BLaER1 treated with 17β-estradiol and CSF1 and Interleukin-3, amounts not matched to agents 10 nM and 100 nM (cell line): ENCODE results near the gene APC2.
"Not testable (repeated sequence)": the region's sequence is repeated elsewhere in the genome, so short reads cannot be mapped to it uniquely, and the experiment has no call there.

Experiments
- H3K27ac ChIP-seq, 11 experiments: shearing (Covaris generic); formaldehyde crosslinking; 2 replicates each; pipeline ENCODE4 v1.8.1; 2022
- H3K27me3 ChIP-seq, 11 experiments: shearing (Covaris generic); formaldehyde crosslinking; 2 replicates each; pipeline ENCODE4 v1.8.1; 2022
- H3K36me3 ChIP-seq, 11 experiments: shearing (Covaris generic); formaldehyde crosslinking; 2 replicates each; pipeline ENCODE4 v1.8.1; 2022
- H3K4me1 ChIP-seq, 10 experiments: shearing (Covaris generic); formaldehyde crosslinking; 2 replicates each; pipeline ENCODE4 v1.8.1; 2022
- H3K4me2 ChIP-seq, 11 experiments: shearing (Covaris generic); formaldehyde crosslinking; 2 replicates each; pipeline ENCODE4 v1.8.1; 2022
- H3K4me3 ChIP-seq, 10 experiments: shearing (Covaris generic); formaldehyde crosslinking; 2 replicates each; pipeline ENCODE4 v1.8.1; 2022
- H3K9ac ChIP-seq, 11 experiments: shearing (Covaris generic); formaldehyde crosslinking; 2 replicates each; pipeline ENCODE4 v1.8.1; 2022
- H3K9me3 ChIP-seq, 11 experiments: shearing (Covaris generic); formaldehyde crosslinking; replicated peaks in 1 of 11; 2 replicates each; pipeline ENCODE4 v1.8.1; 2022
- H4K20me1 ChIP-seq, 11 experiments: shearing (Covaris generic); formaldehyde crosslinking; 2 replicates each; pipeline ENCODE4 v1.8.1; 2022
- Cebpa-rat ChIP-seq, 11 experiments: shearing (Covaris generic); IDR thresholded peaks; 2 replicates each; pipeline ENCODE4 v1.8.1; 2022

Gene APC2

GRCh38 chr19:1471515-1472160 lies 21.7 kb downstream of the APC2 start:
- Histone ChIP-seq H3K9ac (peak overlapping the region in 9 of 11 experiments; percentile 16 to 67 (median 54); a peak in 12 of 22 replicates), H3K27me3 (peaks cover 66 to 81% (median 73%) of the 10 kb centered on the region in 11 experiments)

DNA sequence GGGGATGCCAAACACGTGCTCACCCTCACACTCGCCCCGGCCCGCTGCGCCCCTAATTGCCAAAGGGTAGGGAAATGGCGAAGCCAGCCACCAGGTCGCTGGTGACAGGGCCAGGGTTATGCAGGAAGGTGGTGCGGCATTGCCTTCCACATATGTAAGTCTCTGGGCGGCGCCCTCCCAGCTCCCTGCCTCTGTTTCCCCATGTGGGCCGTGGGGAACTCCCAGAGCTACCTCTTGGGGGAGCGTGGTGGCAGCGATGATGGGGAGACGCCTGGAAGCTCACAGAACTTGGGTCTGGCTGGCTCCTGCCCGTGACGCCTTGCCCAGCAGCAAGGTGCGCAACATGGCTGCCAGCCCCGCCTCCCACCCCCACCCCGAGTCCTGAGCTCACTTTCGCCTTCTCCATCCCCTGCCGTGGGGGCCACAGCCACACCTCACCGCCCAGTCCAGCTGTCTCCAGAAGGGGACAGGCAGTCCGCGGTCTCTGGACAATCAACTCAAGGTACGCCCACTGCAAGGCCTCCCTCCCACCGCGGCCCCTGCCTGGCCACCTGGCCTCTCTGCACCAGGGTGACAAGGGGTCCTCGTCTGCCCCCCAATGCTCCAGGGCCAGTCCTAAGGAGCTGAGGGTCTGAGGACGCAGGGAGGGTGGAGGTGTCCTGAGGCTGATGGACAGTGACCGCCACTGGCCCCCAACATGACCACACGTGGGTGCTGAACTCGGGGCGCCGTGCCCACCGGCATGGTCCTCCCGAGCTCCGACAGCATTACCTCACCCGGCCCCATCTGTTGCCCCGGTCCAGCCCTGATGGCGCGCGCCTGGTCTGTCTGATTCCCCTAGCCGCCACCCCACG lies 22.5 kb downstream of the APC2 start:
- Histone ChIP-seq H3K9me3 (no peaks in the 10 kb centered on the region), H3K4me3 (no peak overlapping the region), H3K4me2 (peak overlapping the region; percentile 91 to 99 (median 98)), H3K27me3 (peaks cover 58 to 72% (median 64%) of the 10 kb centered on the region in 11 experiments), H3K27ac (no peak overlapping the region), H4K20me1 (peaks cover 99 to 100% (median 100%) of the 10 kb centered on the region in 11 experiments), H3K36me3 (peaks cover 21 to 42% (median 38%) of the 10 kb centered on the region in 11 experiments; a peak in 21 of 22 replicates), H3K4me1 (peaks cover 48 to 70% (median 60%) of the 10 kb centered on the region in 10 experiments), H3K9ac (peak overlapping the region in 4 of 11 experiments; percentile 28 to 60 (median 44); a peak in 5 of 22 replicates)
- TF ChIP-seq Cebpa-rat (IDR thresholded peaks at IDR 0.05), result no peak

More at GRCh38 chr19:1471515-1472160, 21.7 kb downstream of the APC2 start:
- H3K4me2 ChIP-seq, result peak overlapping the region; percentile 91 to 99 (median 98)
- peaks cover 43 to 65% (median 55%) of the 10 kb centered on the region in 10 experiments for H3K4me1 ChIP-seq
- H3K36me3 ChIP-seq, result peaks cover 16 to 37% (median 31%) of the 10 kb centered on the region in 11 experiments; a peak in 21 of 22 replicates
- no peaks in the 10 kb centered on the region for H3K9me3 ChIP-seq
- peak overlapping the region; percentile 49 to 67 (median 58); a peak in 19 of 20 replicates for H3K4me3 ChIP-seq
- no peak for TF ChIP-seq Cebpa-rat (IDR thresholded peaks at IDR 0.05)
- H3K27ac ChIP-seq, result no peak overlapping the region
- peaks cover 100% of the 10 kb centered on the region in 11 experiments for H4K20me1 ChIP-seq

GRCh38 chr19:1473085-1473851 lies 23.3 kb downstream of the APC2 start:
- H3K27me3 ChIP-seq, result peaks cover 50 to 64% (median 56%) of the 10 kb centered on the region in 11 experiments
- H3K4me2 ChIP-seq, result peak overlapping the region in 3 of 11 experiments; percentile 9 to 98 (median 91); a peak in 3 of 22 replicates
- H3K27ac ChIP-seq, result no peak overlapping the region

DNA sequence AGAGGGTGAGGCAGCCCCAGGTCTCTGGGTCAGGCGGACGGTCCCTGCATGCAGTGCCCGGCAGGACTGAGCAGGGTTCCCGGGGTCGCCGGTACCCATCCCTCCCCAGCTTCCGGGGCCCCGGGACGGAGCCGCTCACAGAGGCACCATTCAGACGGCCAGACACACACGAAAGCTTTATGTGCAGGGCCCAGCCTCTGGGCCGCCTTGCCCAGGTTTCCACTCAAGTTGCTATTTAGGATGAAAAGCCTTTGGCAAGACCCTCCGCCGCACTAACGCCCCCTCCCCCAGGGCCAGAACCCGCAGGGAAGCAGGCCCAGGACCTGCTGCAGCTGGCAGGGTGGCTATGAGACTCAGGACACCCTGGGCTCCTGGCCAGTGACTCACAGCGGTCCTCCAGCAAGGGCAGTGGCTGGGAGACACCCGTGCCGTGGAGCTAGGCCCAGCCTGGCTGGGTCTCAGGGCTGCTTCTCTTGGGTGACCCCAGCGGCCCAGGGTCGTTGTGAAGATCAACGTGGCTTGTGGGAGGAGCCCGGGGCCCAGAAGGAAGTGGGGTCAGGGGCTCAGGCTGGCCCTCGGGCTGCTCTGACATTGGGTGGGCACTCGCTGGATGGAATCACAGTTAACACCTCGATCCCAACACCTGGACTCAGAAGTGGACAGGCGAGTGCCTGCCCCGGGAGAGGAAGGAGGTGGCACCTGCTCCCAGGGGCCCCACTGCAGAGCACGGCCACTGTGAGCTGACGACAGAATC lies 24.3 kb downstream of the APC2 start:
- Histone ChIP-seq H3K9me3 (no peaks in the 10 kb centered on the region), H4K20me1 (peaks cover 87 to 96% (median 93%) of the 10 kb centered on the region in 11 experiments), H3K36me3 (peaks cover 23 to 45% (median 39%) of the 10 kb centered on the region in 11 experiments; a peak in 21 of 22 replicates), H3K9ac (0 out of 22 replicates have a peak overlapping the region, but pooled peaks of 1 of the 11 experiments have one; percentile 9), H3K4me2 (no peak overlapping the region), H3K4me3 (no peak overlapping the region), H3K4me1 (peaks cover 47 to 61% (median 52%) of the 10 kb centered on the region in 10 experiments), H3K27ac (no peak overlapping the region), H3K27me3 (peaks cover 41 to 55% (median 47%) of the 10 kb centered on the region in 11 experiments)
- TF ChIP-seq Cebpa-rat (IDR thresholded peaks at IDR 0.05), result no peak

More at GRCh38 chr19:1473085-1473851, 23.3 kb downstream of the APC2 start:
- peaks cover 23 to 45% (median 39%) of the 10 kb centered on the region in 11 experiments; a peak in 21 of 22 replicates for H3K36me3 ChIP-seq
- H3K4me1 ChIP-seq, result peaks cover 54 to 71% (median 60%) of the 10 kb centered on the region in 10 experiments
- TF ChIP-seq Cebpa-rat (IDR thresholded peaks at IDR 0.05), result no peak
- H3K4me3 ChIP-seq, result no peak overlapping the region
- peaks cover 96 to 100% (median 100%) of the 10 kb centered on the region in 11 experiments for H4K20me1 ChIP-seq
- no peak overlapping the region; a peak in 1 of 22 replicates for H3K9ac ChIP-seq
- no peaks in the 10 kb centered on the region for H3K9me3 ChIP-seq

GRCh38 chr19:1474765-1475351 lies 24.9 kb downstream of the APC2 start:
- H3K4me3 ChIP-seq, result no peak overlapping the region
- H3K27ac ChIP-seq, result no peak overlapping the region
- peaks cover 80 to 89% (median 87%) of the 10 kb centered on the region in 11 experiments for H4K20me1 ChIP-seq
- no peaks in the 10 kb centered on the region for H3K9me3 ChIP-seq
- TF ChIP-seq Cebpa-rat (IDR thresholded peaks at IDR 0.05), result no peak
- no peak overlapping the region for H3K4me2 ChIP-seq
- H3K9ac ChIP-seq, result peak overlapping the region in 2 of 11 experiments; percentile 9 to 17; a peak in 1 of 22 replicates
- peaks cover 34 to 48% (median 40%) of the 10 kb centered on the region in 11 experiments for H3K27me3 ChIP-seq
- peaks cover 46 to 60% (median 52%) of the 10 kb centered on the region in 10 experiments for H3K4me1 ChIP-seq
- peaks cover 23 to 45% (median 39%) of the 10 kb centered on the region in 11 experiments; a peak in 21 of 22 replicates for H3K36me3 ChIP-seq

- Histone ChIP-seq H3K9ac (no peak overlapping the region; a peak in 1 of 22 replicates), H4K20me1 (peaks cover 70 to 79% (median 76%) of the 10 kb centered on the region in 11 experiments), H3K4me1 (peaks cover 45 to 60% (median 52%) of the 10 kb centered on the region in 10 experiments), H3K4me2 (0 out of 22 replicates have a peak overlapping the region, but pooled peaks of 1 of the 11 experiments have one; percentile 3), H3K4me3 (no peak overlapping the region), H3K9me3 (no peaks in the 10 kb centered on the region), H3K27me3 (peaks cover 24 to 38% (median 30%) of the 10 kb centered on the region in 11 experiments), H3K27ac (no peak overlapping the region), H3K36me3 (peaks cover 23 to 45% (median 39%) of the 10 kb centered on the region in 11 experiments; a peak in 21 of 22 replicates)
- TF ChIP-seq Cebpa-rat (IDR thresholded peaks at IDR 0.05), result no peak
These were observed 26.0 kb downstream of the APC2 start for GRCh38 chr19:1475751-1476437.

- Histone ChIP-seq H3K4me3 (peak overlapping the region in 3 of 10 experiments; percentile 82 to 88 (median 88); a peak in 1 of 20 replicates), H3K27me3 (peaks cover 12 to 26% (median 18%) of the 10 kb centered on the region in 11 experiments), H3K9ac (peak overlapping the region in 8 of 11 experiments; percentile 70 to 89 (median 86); a peak in 8 of 22 replicates), H3K36me3 (peaks cover 23 to 45% (median 39%) of the 10 kb centered on the region in 11 experiments; a peak in 21 of 22 replicates), H3K4me1 (peaks cover 40 to 55% (median 45%) of the 10 kb centered on the region in 10 experiments), H3K4me2 (peak overlapping the region in 10 of 11 experiments; percentile 91 to 96 (median 95); a peak in 17 of 22 replicates), H4K20me1 (peaks cover 58 to 67% (median 65%) of the 10 kb centered on the region in 11 experiments)
- H3K9me3 ChIP-seq, H3K27ac ChIP-seq: not testable (repeated sequence)
These were observed 27.1 kb downstream of the APC2 start for GRCh38 chr19:1477056-1477455.
